ENCODE measurements around the gene OGDH. TPM values are rescaled to one million over a fixed set of nuclear protein-coding genes. Genes with fewer than 3 reads are reported as not detected.
A peak's percentile ranks its signal among the peaks of the same experiment; 100 is the strongest.

The OGDH gene
- total and polyA plus RNA-seq, 7 donors = 176 to 500 (median 252) TPM

- Histone ChIP-seq H3K36me3 (ENCODE audit: insufficient read depth in 1 of 2, low read depth in 1 of 2) (peaks cover 0 to 4% of the 10 kb centered on the region in 2 donors), H3K4me1 (peaks cover 27% of the 10 kb centered on the region), H3K27ac (peak overlapping the region; percentile 96), H3K4me3 (peak overlapping the region; percentile 76), H3K27me3 (ENCODE audit: insufficient read depth in 3 of 3, low read length in 2 of 3) (no peaks in the 10 kb centered on the region), H3K9me3 (no peaks in the 10 kb centered on the region)
- intact Hi-C loops (cut with DNase I) = loop anchor here (5.0 to 10.0 kb wide), 4 partner anchors 40 to 190 kb away; partner anchors contain the start of genes PPIA (in 1 of the 2) and ZMIZ2 (in 1 of the 2)
- TF ChIP-seq CTCF (IDR thresholded peaks at IDR 0.05) = no peak
- WGBS, 3 donors = 41 to 45% (median 43%) methylated on average over 35 of the region's 35 CpGs
- no peak for DNase-seq
- peak in 1 of 4 donors; percentile 3 for ATAC-seq
Observed at GRCh38 chr7:44607141-44608068, 978 bp downstream of the OGDH start.

- Histone ChIP-seq H3K4me3 (no peak overlapping the region), H3K27me3 (ENCODE audit: insufficient read depth in 3 of 3, low read length in 2 of 3) (no peaks in the 10 kb centered on the region), H3K36me3 (ENCODE audit: insufficient read depth in 1 of 2, low read depth in 1 of 2) (peaks cover 0 to 4% of the 10 kb centered on the region in 2 donors), H3K27ac (peak overlapping the region; percentile 96), H3K9me3 (no peaks in the 10 kb centered on the region), H3K4me1 (peaks cover 27% of the 10 kb centered on the region)
- intact Hi-C loops (cut with DNase I) = loop anchor here (5.0 to 10.0 kb wide), 4 partner anchors 38 to 188 kb away; partner anchors contain the start of genes PPIA (in 1 of the 2) and ZMIZ2 (in 1 of the 2)
- 76 to 78% (median 77%) methylated on average over 14 of the region's 14 CpGs for WGBS, 3 donors
- ATAC-seq = no peak
- no peak for DNase-seq
- no peak for TF ChIP-seq CTCF (IDR thresholded peaks at IDR 0.05)
Observed at GRCh38 chr7:44608916-44609648, 2.7 kb downstream of the OGDH start.

DNA sequence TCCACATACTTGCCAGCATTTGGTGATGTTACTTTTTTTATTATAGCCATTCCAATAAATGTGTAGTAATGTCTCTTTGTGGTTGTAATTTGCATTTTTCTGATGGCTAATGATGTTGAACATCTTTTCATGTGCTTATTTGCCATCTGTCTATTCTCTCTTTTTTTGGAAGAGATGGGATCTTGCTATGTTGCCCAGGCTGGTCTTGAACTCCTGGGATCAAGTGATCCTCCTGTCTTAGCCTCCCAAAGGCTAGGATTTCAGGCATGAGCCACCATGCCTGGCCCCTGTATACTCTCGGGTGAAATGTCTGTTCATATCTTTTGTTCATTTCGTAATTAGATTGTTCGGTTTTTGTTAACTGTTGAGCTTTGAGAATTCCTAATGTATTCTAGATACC lies 3.4 kb downstream of the OGDH start:
- intact Hi-C loops (cut with DNase I) = loop anchor here (5.0 to 10.0 kb wide), 4 partner anchors 37 to 187 kb away; partner anchors contain the start of genes PPIA (in 1 of the 2) and ZMIZ2 (in 1 of the 2)
- no peak for DNase-seq
- Histone ChIP-seq H3K4me1 (peaks cover 27% of the 10 kb centered on the region), H3K27me3 (ENCODE audit: insufficient read depth in 3 of 3, low read length in 2 of 3) (no peaks in the 10 kb centered on the region), H3K9me3 (no peaks in the 10 kb centered on the region), H3K27ac (peak overlapping the region; percentile 96), H3K4me3 (no peak overlapping the region), H3K36me3 (ENCODE audit: insufficient read depth in 1 of 2, low read depth in 1 of 2) (peaks cover 0 to 4% of the 10 kb centered on the region in 2 donors)
- no peak for TF ChIP-seq CTCF (IDR thresholded peaks at IDR 0.05)
- 86 to 89% (median 87%) methylated on average over 3 of the region's 3 CpGs for WGBS, 3 donors
- no peak for ATAC-seq

DNA sequence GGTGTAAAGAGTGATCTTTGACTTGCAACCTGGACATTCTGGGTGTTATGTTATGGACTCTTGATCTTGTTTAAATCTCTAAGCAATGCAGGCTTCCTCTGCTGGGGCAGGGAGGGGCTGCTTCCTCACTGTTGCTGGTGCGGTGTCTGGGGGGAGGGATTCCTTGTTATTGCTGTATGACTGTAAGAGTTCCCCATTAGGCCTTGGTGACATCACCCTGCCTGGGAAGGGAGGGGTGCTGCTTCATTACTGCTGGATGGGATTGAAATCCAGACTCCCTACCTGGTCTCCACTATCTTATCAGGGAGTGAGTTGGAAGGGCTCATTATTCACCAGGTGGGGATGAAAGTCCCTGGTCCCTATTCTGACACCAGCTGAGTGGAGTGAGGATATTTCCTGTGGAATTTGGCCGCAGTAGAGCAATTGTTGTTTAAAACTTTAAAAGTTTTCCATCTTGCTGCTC lies 8.8 kb downstream of the OGDH start:
- DNase-seq (peak; percentile 46 to 64), ATAC-seq (peak; percentile 39 to 57 (median 50))
- H3K36me3 ChIP-seq (ENCODE audit: insufficient read depth in 1 of 2, low read depth in 1 of 2) = peaks cover 0 to 4% of the 10 kb centered on the region in 2 donors
- H3K4me3 ChIP-seq = no peak overlapping the region
- peak overlapping the region; percentile 56 for H3K27ac ChIP-seq
- peaks cover 55% of the 10 kb centered on the region for H3K4me1 ChIP-seq
- intact Hi-C loops (cut with DNase I) = no loop called here
- no peak for TF ChIP-seq CTCF (IDR thresholded peaks at IDR 0.05)
- no peaks in the 10 kb centered on the region for H3K9me3 ChIP-seq
- 77 to 81% (median 79%) methylated on average over 2 of the region's 2 CpGs for WGBS, 3 donors
- no peaks in the 10 kb centered on the region for H3K27me3 ChIP-seq (ENCODE audit: insufficient read depth in 3 of 3, low read length in 2 of 3)

All from psoas muscle (tissue), 8 donors.